Nephron progenitor cell (in vitro differentiated cells): Measurements from ENCODE around the gene TXNDC16.

Source experiments
- DNase-seq: peaks from one replicate; pipeline ENCODE4 v3.0.0; 2021
- H3K27ac Mint-ChIP-seq: 2 replicates; pipeline ENCODE4 v1.8.0; 2021; ENCODE audit warnings: mild to moderate bottlenecking, moderate library complexity, mixed read lengths
- H3K27me3 Mint-ChIP-seq: 2 replicates; pipeline ENCODE4 v1.8.0; 2021; ENCODE audit warnings: mild to moderate bottlenecking, low read depth, mixed read lengths; ENCODE audit not compliant: poor library complexity
- H3K36me3 Mint-ChIP-seq: 2 replicates; pipeline ENCODE4 v1.8.0; 2021; ENCODE audit warnings: low read depth, mixed read lengths
- H3K4me1 Mint-ChIP-seq: 2 replicates; pipeline ENCODE4 v1.8.0; 2021; ENCODE audit warnings: mixed read lengths
- H3K4me3 Mint-ChIP-seq: 2 replicates; pipeline ENCODE4 v1.8.0; 2021; ENCODE audit warnings: mild to moderate bottlenecking, moderate library complexity, mixed read lengths
- H3K9me3 Mint-ChIP-seq: 2 replicates; pipeline ENCODE4 v1.8.0; 2021; ENCODE audit warnings: mild to moderate bottlenecking, moderate library complexity, mixed read lengths
- CTCF ChIP-seq: fragments of 200-600 bp; sonication (generic); IDR thresholded peaks from 2 replicates; pipeline ENCODE4 v1.5.0; 2021; ENCODE audit warnings: antibody characterized with exemption

The TXNDC16 gene

GRCh38 chr14:52395728-52396127, 156.6 kb downstream of the TXNDC16 start:
- H3K9me3 Mint-ChIP-seq = peaks cover 22% of the 10 kb centered on the region

GRCh38 chr14:52391881-52392615, 160.3 kb downstream of the TXNDC16 start:
- Mint-ChIP-seq H3K27ac (no peak overlapping the region), H3K27me3 (peaks cover 8% of the 10 kb centered on the region), H3K4me3 (no peak overlapping the region), H3K36me3 (peaks cover 3% of the 10 kb centered on the region), H3K4me1 (no peaks in the 10 kb centered on the region), H3K9me3 (peaks cover 16% of the 10 kb centered on the region)
- TF ChIP-seq CTCF = no peak
- no peak for DNase-seq

More at GRCh38 chr14:52395728-52396127, 156.6 kb downstream of the TXNDC16 start:
- Mint-ChIP-seq H3K4me1 (peaks cover 25% of the 10 kb centered on the region), H3K27ac (no peak overlapping the region), H3K27me3 (peaks cover 5% of the 10 kb centered on the region), H3K4me3 (no peak overlapping the region), H3K36me3 (peaks cover 4% of the 10 kb centered on the region)
- TF ChIP-seq CTCF = no peak
- DNase-seq = no peak
